Heart left ventricle (tissue), 13 donors: ENCODE results near the gene NOVA2.
A peak's percentile ranks its signal among the peaks of the same experiment; 100 is the strongest.

Source experiments
- POLR2A ChIP-seq, 2 donors: fragments of 450-650 bp; IDR thresholded peaks; one replicate each; pipeline ENCODE4 v1.6.1; 2017; ENCODE audit warnings: antibody characterized with exemption in 2 of 2, mild to moderate bottlenecking in 2 of 2, moderate library complexity in 2 of 2
- TF ChIP-seq, protein P1 (sequence below), 12 donors: fragments of 200-600 bp; sonication (generic) in 4 of 12; IDR thresholded peaks; one replicate each; pipeline versions ENCODE4 v1.5.0 to v1.8.0; 2018 to 2022; ENCODE audit warnings: antibody characterized with exemption in 12 of 12, mild to moderate bottlenecking in 5 of 12
- donor health status: ischemic (EF 13 %, LVEDD 7.1; RV severe dilation, severe dysfunction).
- donor health status: DM: no; HTN: yes; CAD: no.
- donor health status: DM: no; HTN: no; CAD: no.
- donor health status: ischemic (EF 25% LVEDD 6.9; RV normal size, moderate dysfunction).
- donor health status: ischemic (EF 25% LVEDD 5.7; RV mildly dilated, moderate dysfunction).
- donor health status: ischemic (EF 35%, LVEDD 5.7; RV mildly dilated, moderate dysfunction).
- donor health status: nonischemic (EF 11% LVEDD 7.7; RV severe dilation, severe dysfunction).
- donor health status: DM: yes; HTN: yes; CAD: no.
- donor health status: PGD.
- donor health status: ischemic (EF 29% LVEDD 5.4; RV normal size, mild dysfunction).
- donor health status: nonischemic (EF 23%, LVEDD 6.1; RV moderate dilation, normal function).

DNA sequence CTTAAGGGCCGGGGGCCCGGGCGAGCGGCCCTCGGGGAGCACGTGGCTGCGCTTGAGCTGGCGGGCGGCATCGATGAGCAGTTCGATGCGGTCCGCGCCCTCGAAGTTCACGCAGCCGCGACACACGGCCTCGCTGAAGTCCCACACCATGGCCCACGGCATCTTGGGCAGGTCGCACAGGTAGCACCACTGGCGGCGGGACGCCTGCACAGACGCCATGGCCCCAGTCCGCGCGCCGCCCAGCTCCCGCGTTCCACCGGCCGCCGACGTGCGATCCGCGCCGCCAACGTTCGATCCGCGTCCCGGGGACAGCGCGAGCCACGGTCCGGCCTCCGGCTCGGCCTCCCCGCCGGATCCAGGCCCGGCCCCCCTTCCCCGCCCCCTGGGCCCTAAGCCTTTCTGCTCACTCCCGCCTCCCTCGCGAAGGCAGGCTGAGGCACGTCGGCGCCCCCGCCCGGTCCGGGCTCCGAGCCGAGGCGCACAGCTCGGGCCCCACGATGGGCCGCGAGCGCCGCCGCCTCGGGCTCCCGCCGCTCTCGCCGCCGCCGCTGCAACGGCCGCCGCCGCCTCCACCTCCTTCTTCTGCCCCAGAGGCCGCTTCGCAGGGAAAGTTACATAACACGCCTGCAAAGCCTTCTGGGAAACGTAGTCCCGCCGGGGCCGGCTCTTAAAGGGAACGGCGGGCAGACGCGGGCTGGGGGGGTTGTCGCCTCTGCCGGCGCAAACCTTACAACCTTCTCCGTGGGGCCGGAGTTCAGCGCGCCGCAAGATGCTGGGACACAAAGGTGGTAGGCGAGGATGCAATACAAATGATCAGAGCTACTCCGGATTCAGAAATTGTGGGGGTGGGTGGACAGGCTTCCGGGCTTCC is 87.9 kb downstream of the NOVA2 start, which contains the start of gene IRF2BP1:
- TF ChIP-seq, protein P1, sequence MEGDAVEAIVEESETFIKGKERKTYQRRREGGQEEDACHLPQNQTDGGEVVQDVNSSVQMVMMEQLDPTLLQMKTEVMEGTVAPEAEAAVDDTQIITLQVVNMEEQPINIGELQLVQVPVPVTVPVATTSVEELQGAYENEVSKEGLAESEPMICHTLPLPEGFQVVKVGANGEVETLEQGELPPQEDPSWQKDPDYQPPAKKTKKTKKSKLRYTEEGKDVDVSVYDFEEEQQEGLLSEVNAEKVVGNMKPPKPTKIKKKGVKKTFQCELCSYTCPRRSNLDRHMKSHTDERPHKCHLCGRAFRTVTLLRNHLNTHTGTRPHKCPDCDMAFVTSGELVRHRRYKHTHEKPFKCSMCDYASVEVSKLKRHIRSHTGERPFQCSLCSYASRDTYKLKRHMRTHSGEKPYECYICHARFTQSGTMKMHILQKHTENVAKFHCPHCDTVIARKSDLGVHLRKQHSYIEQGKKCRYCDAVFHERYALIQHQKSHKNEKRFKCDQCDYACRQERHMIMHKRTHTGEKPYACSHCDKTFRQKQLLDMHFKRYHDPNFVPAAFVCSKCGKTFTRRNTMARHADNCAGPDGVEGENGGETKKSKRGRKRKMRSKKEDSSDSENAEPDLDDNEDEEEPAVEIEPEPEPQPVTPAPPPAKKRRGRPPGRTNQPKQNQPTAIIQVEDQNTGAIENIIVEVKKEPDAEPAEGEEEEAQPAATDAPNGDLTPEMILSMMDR (IDR thresholded peaks at IDR 0.05) = no peak
- peak in 1 of 2 donors; percentile 72 for TF ChIP-seq POLR2A (IDR thresholded peaks at IDR 0.05)
